C4-2B (cell line): ENCODE data around the gene EPB41.

Experiments used
- CTCF ChIP-seq: fragments of 450-650 bp; conservative IDR thresholded peaks from 2 replicates; pipeline ENCODE4 v1.5.1; 2017; ENCODE audit warnings: mild to moderate bottlenecking
- ZFX ChIP-seq: fragments of 450-650 bp; IDR thresholded peaks from 2 replicates; pipeline ENCODE4 v1.6.1; 2017

GRCh38 chr1:29017975-29018712, 103.8 kb downstream of the EPB41 start:
- TF ChIP-seq CTCF: no peak
- TF ChIP-seq ZFX: no peak
